GM23338 (cell line): ENCODE data around the gene UROS. TPM values are rescaled to one million over a fixed set of nuclear protein-coding genes. Genes with fewer than 3 reads are reported as not detected.

ENCODE experiments used
- ATAC-seq: fragments of 200-7000 bp; cut with Tn5 transposase; 3 replicates; pipeline ENCODE4 v1.9.1; 2020
- DNase-seq: peaks from one replicate; pipeline ENCODE4 v3.0.0-alpha.2; 2015; ENCODE audit warnings: low spot score
- H2AFZ ChIP-seq: fragments of 200-600 bp; sonication (generic); 2 replicates; pipeline ENCODE4 v1.8.0; 2016; ENCODE audit warnings: antibody characterized with exemption, mild to moderate bottlenecking, moderate library complexity
- H3F3A ChIP-seq: fragments of 200-600 bp; sonication (generic); replicated peaks from 2 replicates; pipeline ENCODE4 v1.8.0; 2017; ENCODE audit warnings: antibody characterized with exemption, mixed run types, low read depth
- H3K27ac ChIP-seq: fragments of 200-600 bp; sonication (generic); 2 replicates; pipeline ENCODE4 v1.6.1; 2016; ENCODE audit warnings: low read depth
- H3K27me3 ChIP-seq: fragments of 200-600 bp; sonication (generic); 2 replicates; pipeline ENCODE4 v1.8.0; 2016; ENCODE audit warnings: mild to moderate bottlenecking, mixed run types, moderate library complexity; ENCODE audit not compliant: insufficient read depth
- H3K36me3 ChIP-seq: fragments of 200-600 bp; sonication (generic); 2 replicates; pipeline ENCODE4 v1.8.0; 2016; ENCODE audit warnings: mild to moderate bottlenecking; ENCODE audit not compliant: insufficient read depth
- H3K4me1 ChIP-seq: fragments of 200-600 bp; sonication (generic); 2 replicates; pipeline ENCODE4 v1.8.0; 2016; ENCODE audit warnings: mild to moderate bottlenecking, moderate library complexity; ENCODE audit not compliant: insufficient read depth
- H3K4me2 ChIP-seq: fragments of 200-600 bp; sonication (generic); 2 replicates; pipeline ENCODE4 v1.7.1; 2017; ENCODE audit warnings: mixed run types
- H3K4me3 ChIP-seq: fragments of 200-600 bp; sonication (generic); 2 replicates; pipeline ENCODE4 v1.6.1; 2016; ENCODE audit warnings: mixed run types
- H3K79me2 ChIP-seq: fragments of 200-600 bp; sonication (generic); replicated peaks from 2 replicates; pipeline ENCODE4 v1.8.0; 2017; ENCODE audit warnings: mild to moderate bottlenecking; ENCODE audit not compliant: insufficient read depth
- H3K9me2 ChIP-seq: fragments of 200-600 bp; sonication (generic); 2 replicates; pipeline ENCODE4 v1.8.0; 2017; ENCODE audit not compliant: insufficient read depth
- H4K20me1 ChIP-seq: fragments of 200-600 bp; sonication (generic); replicated peaks from 2 replicates; pipeline ENCODE4 v1.8.0; 2017; ENCODE audit warnings: mild to moderate bottlenecking; ENCODE audit not compliant: insufficient read depth
- H3K27ac Mint-ChIP-seq: 2 replicates; pipeline ENCODE4 v1.8.0; 2020; ENCODE audit warnings: inconsistent platforms, mild to moderate bottlenecking, moderate library complexity, mixed read lengths
- H3K27me3 Mint-ChIP-seq: 3 replicates; pipeline ENCODE4 v1.8.0; 2022; ENCODE audit warnings: low read depth, mild to moderate bottlenecking, moderate library complexity, mixed read lengths, inconsistent platforms; ENCODE audit not compliant: insufficient read depth, poor library complexity
- H3K36me3 Mint-ChIP-seq: 3 replicates; pipeline ENCODE4 v1.8.0; 2021; ENCODE audit warnings: low read depth, mild to moderate bottlenecking, inconsistent platforms, moderate library complexity, mixed read lengths
- H3K4me1 Mint-ChIP-seq: 3 replicates; pipeline ENCODE4 v1.8.0; 2020; ENCODE audit warnings: mild to moderate bottlenecking, inconsistent platforms, mixed read lengths
- H3K4me3 Mint-ChIP-seq: 3 replicates; pipeline ENCODE4 v1.8.0; 2021; ENCODE audit warnings: moderate library complexity, mild to moderate bottlenecking, inconsistent platforms, mixed read lengths
- H3K9me3 Mint-ChIP-seq: 3 replicates; pipeline ENCODE4 v1.8.0; 2020; ENCODE audit warnings: moderate library complexity, mild to moderate bottlenecking, inconsistent platforms, mixed read lengths
- CREB1 ChIP-seq: fragments of 250-450 bp; sonication (Bioruptor Pico); IDR thresholded peaks from 2 replicates; pipeline ENCODE4 v1.5.0; 2020; ENCODE audit warnings: low read depth, mild to moderate bottlenecking, moderate library complexity
- EZH2 ChIP-seq: fragments of 200-600 bp; sonication (generic); IDR thresholded peaks from one replicate; pipeline ENCODE4 v1.8.0; 2017; ENCODE audit warnings: antibody characterized with exemption, mild to moderate bottlenecking, low read depth; ENCODE audit not compliant: unreplicated experiment
- EZH2phosphoT487 ChIP-seq: fragments of 200-600 bp; sonication (generic); IDR thresholded peaks from one replicate; pipeline ENCODE4 v1.8.1; 2018; ENCODE audit warnings: antibody characterized with exemption; ENCODE audit not compliant: unreplicated experiment
- NANOG ChIP-seq: IDR thresholded peaks from 2 replicates; pipeline ENCODE4 v1.6.1; 2016; ENCODE audit warnings: antibody characterized with exemption, borderline replicate concordance
- POLR2AphosphoS5 ChIP-seq: IDR thresholded peaks from 2 replicates; pipeline ENCODE4 v1.6.1; 2016; ENCODE audit warnings: antibody characterized with exemption, low read depth
- polyA plus RNA-seq: library from polyadenylated mRNA; unstranded; fragments of >200 nt; fragmentation: Nextera tagmentation; extraction: Ambion mirVana; gene quantifications from 2 replicates; pipeline ENCODE4 v1.2.1, GENCODE V29; 2016
- total RNA-seq: library from RNA; depleted of rRNA; stranded (reverse); fragments of >200 nt; shearing (Covaris generic); gene quantifications from 2 replicates; pipeline ENCODE4 v1.2.3, GENCODE V29; 2014
- TF ChIP-seq, protein P1 (sequence below), 2 experiments: fragments of 200-600 bp in 1 of 2; sonication (generic) in 1 of 2; conservative IDR thresholded peaks; 2 replicates each; pipeline versions ENCODE4 v1.5.1 to v1.6.1; 2016 to 2017; ENCODE audit warnings: antibody characterized with exemption in 2 of 2, low read depth in 2 of 2, mild to moderate bottlenecking in 2 of 2, moderate library complexity in 1 of 2
- TF ChIP-seq, protein P2 (sequence below): fragments of 250-450 bp; sonication (Bioruptor Pico); IDR thresholded peaks from 2 replicates; pipeline ENCODE4 v1.5.0; 2020; ENCODE audit warnings: mild to moderate bottlenecking, moderate library complexity

UROS gene
- total and polyA plus RNA-seq, 2 experiments from 2014 or later: 41.3 to 43.4 TPM

DNA sequence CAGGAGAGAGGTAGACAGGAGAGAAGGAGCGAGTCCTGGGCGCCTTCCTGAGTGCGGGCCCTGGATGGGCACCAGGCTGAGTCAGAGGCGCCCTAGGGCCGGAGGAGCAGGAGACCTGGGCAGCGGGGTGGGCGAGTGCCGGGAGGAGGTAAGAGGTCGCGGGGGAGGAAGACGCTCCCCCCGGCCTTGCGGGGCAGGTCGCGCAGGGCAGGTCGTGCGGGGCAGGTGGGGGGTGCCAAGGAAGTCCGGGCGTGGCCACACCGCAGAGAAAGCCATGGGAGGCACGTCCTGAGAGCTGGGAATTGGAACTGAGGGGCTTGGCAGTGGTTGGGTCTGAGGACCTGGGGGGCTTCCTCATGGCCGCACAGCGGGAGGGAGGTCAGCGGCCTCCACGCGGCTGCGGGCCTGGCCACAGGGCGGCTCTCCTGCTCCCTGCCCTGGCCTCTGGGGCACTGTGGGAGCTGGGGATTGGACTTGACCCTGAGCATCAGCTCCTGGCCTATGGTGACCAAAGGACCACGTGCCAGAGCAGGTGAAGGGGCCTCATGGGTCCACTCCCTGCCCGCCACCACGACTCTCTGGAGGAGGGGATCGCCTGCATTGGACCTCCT lies 48.4 kb downstream of the UROS start:
- Histone ChIP-seq H3K4me3 (no peak overlapping the region), H3K27ac (no peak overlapping the region), H3K4me2 (no peak overlapping the region), H3K9me2 (no peaks in the 10 kb centered on the region), H3F3A (no peaks in the 10 kb centered on the region), H3K79me2 (no peaks in the 10 kb centered on the region), H3K36me3 (no peaks in the 10 kb centered on the region), H3K4me1 (no peaks in the 10 kb centered on the region), H2AFZ (peak overlapping the region; percentile 76; the same call in 1 of the 2 replicates), H4K20me1 (no peaks in the 10 kb centered on the region), H3K27me3 (no peaks in the 10 kb centered on the region)
- no peaks in the 10 kb centered on the region; the same call in 2 of the 3 replicates for H3K36me3 Mint-ChIP-seq
- peaks cover 1% of the 10 kb centered on the region for H3K27me3 Mint-ChIP-seq
- peak; percentile 24; the same call in 2 of the 3 replicates for ATAC-seq
- no peak overlapping the region for H3K4me3 Mint-ChIP-seq
- H3K4me1 Mint-ChIP-seq: no peaks in the 10 kb centered on the region
- peaks cover 5% of the 10 kb centered on the region; the same call in 2 of the 3 replicates for H3K9me3 Mint-ChIP-seq
- TF ChIP-seq CREB1 (CRISPR knock-in tag) (no peak), POLR2AphosphoS5 (no peak), EZH2phosphoT487 (no peak), NANOG (no peak)
- no peak for DNase-seq
- no peak overlapping the region for H3K27ac Mint-ChIP-seq

DNA sequence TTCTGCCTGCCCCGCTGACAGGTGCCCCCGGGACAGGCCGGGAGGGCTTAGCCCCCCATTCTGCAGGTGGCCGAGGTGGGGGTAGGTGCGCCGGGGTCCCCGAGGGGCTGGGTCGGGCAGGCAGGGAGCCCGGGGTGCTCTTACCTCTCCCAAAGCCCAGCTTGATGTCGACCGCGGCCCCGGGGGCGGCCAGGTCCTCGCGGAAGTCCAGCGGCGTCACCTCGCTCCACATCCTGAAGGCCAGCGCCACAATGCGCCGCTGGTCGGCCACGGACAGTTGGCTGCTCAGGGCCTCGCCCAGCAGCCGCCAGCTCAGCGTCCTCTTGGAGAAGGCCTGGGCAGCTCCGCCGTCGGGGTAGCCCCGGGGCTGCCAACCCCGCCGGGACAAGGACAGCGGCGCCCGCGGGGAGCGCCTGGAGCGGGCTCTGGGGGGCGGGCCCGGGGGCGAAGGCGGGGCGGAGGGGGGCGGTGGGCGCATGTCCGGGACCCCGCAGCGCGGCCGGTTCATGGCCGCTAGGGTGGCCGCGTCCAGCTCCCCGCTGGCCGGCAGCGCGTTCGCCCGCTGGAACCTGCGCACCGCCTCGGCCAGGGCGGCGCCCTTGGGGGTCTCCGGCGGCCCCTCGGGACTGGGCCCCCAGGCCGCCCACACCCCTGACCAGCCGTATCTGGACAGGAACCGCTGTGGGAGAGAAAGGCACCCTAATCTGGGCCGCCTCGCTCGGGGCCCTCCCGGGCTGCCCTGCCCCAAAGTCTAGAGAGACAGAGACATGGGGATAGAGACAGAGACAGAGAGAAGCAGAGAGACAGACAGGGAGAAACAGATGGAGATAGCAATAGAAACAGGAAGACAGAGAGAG lies 49.1 kb downstream of the UROS start:
- no peak for DNase-seq
- H3K27me3 Mint-ChIP-seq: peaks cover 1% of the 10 kb centered on the region
- ATAC-seq: no peak
- TF ChIP-seq, protein P1, sequence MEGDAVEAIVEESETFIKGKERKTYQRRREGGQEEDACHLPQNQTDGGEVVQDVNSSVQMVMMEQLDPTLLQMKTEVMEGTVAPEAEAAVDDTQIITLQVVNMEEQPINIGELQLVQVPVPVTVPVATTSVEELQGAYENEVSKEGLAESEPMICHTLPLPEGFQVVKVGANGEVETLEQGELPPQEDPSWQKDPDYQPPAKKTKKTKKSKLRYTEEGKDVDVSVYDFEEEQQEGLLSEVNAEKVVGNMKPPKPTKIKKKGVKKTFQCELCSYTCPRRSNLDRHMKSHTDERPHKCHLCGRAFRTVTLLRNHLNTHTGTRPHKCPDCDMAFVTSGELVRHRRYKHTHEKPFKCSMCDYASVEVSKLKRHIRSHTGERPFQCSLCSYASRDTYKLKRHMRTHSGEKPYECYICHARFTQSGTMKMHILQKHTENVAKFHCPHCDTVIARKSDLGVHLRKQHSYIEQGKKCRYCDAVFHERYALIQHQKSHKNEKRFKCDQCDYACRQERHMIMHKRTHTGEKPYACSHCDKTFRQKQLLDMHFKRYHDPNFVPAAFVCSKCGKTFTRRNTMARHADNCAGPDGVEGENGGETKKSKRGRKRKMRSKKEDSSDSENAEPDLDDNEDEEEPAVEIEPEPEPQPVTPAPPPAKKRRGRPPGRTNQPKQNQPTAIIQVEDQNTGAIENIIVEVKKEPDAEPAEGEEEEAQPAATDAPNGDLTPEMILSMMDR (conservative IDR thresholded peaks at IDR 0.05; ENCODE audit: low read depth in 2 of 2): no peak
- TF ChIP-seq EZH2phosphoT487 (no peak), NANOG (no peak), EZH2 (no peak)
- TF ChIP-seq, protein P2, sequence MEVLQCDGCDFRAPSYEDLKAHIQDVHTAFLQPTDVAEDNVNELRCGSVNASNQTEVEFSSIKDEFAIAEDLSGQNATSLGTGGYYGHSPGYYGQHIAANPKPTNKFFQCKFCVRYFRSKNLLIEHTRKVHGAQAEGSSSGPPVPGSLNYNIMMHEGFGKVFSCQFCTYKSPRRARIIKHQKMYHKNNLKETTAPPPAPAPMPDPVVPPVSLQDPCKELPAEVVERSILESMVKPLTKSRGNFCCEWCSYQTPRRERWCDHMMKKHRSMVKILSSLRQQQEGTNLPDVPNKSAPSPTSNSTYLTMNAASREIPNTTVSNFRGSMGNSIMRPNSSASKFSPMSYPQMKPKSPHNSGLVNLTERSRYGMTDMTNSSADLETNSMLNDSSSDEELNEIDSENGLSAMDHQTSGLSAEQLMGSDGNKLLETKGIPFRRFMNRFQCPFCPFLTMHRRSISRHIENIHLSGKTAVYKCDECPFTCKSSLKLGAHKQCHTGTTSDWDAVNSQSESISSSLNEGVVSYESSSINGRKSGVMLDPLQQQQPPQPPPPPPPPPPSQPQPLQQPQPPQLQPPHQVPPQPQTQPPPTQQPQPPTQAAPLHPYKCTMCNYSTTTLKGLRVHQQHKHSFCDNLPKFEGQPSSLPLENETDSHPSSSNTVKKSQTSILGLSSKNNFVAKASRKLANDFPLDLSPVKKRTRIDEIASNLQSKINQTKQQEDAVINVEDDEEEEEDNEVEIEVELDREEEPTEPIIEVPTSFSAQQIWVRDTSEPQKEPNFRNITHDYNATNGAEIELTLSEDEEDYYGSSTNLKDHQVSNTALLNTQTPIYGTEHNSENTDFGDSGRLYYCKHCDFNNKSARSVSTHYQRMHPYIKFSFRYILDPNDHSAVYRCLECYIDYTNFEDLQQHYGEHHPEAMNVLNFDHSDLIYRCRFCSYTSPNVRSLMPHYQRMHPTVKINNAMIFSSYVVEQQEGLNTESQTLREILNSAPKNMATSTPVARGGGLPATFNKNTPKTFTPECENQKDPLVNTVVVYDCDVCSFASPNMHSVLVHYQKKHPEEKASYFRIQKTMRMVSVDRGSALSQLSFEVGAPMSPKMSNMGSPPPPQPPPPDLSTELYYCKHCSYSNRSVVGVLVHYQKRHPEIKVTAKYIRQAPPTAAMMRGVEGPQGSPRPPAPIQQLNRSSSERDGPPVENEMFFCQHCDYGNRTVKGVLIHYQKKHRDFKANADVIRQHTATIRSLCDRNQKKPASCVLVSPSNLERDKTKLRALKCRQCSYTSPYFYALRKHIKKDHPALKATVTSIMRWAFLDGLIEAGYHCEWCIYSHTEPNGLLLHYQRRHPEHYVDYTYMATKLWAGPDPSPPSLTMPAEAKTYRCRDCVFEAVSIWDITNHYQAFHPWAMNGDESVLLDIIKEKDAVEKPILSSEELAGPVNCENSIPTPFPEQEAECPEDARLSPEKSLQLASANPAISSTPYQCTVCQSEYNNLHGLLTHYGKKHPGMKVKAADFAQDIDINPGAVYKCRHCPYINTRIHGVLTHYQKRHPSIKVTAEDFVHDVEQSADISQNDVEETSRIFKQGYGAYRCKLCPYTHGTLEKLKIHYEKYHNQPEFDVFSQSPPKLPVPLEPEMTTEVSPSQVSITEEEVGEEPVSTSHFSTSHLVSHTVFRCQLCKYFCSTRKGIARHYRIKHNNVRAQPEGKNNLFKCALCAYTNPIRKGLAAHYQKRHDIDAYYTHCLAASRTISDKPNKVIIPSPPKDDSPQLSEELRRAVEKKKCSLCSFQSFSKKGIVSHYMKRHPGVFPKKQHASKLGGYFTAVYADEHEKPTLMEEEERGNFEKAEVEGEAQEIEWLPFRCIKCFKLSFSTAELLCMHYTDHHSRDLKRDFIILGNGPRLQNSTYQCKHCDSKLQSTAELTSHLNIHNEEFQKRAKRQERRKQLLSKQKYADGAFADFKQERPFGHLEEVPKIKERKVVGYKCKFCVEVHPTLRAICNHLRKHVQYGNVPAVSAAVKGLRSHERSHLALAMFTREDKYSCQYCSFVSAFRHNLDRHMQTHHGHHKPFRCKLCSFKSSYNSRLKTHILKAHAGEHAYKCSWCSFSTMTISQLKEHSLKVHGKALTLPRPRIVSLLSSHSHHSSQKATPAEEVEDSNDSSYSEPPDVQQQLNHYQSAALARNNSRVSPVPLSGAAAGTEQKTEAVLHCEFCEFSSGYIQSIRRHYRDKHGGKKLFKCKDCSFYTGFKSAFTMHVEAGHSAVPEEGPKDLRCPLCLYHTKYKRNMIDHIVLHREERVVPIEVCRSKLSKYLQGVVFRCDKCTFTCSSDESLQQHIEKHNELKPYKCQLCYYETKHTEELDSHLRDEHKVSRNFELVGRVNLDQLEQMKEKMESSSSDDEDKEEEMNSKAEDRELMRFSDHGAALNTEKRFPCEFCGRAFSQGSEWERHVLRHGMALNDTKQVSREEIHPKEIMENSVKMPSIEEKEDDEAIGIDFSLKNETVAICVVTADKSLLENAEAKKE (CRISPR knock-in tag): no peak

More for the DNA sequence above, 49.1 kb downstream of the UROS start:
- Mint-ChIP-seq H3K9me3 (peaks cover under 1% of the 10 kb centered on the region; the same call in 2 of the 3 replicates), H3K27ac (no peak overlapping the region), H3K4me3 (no peak overlapping the region; the same call in 2 of the 3 replicates), H3K4me1 (no peaks in the 10 kb centered on the region), H3K36me3 (no peaks in the 10 kb centered on the region; the same call in 2 of the 3 replicates)
- Histone ChIP-seq H4K20me1 (no peaks in the 10 kb centered on the region), H3K27me3 (no peaks in the 10 kb centered on the region), H2AFZ (peak overlapping the region; percentile 76), H3K4me1 (no peaks in the 10 kb centered on the region), H3K27ac (no peak overlapping the region), H3K4me3 (no peak overlapping the region), H3K4me2 (no peak overlapping the region), H3K36me3 (no peaks in the 10 kb centered on the region), H3F3A (no peaks in the 10 kb centered on the region), H3K79me2 (no peaks in the 10 kb centered on the region), H3K9me2 (no peaks in the 10 kb centered on the region)
